GM12865 (cell line): Measurements from ENCODE around the gene RAB36.

ENCODE experiments used
- DNase-seq: peaks from one replicate; pipeline ENCODE4 v3.0.0; 2010; ENCODE audit warnings: low read depth
- H3K4me3 ChIP-seq: 2 replicates; pipeline ENCODE4 v1.5.1; 2011; ENCODE audit warnings: mild to moderate bottlenecking, low read depth, low read length, control low read depth
- CTCF ChIP-seq: IDR thresholded peaks from 2 replicates; pipeline ENCODE4 v1.5.1; 2011; ENCODE audit warnings: low read length, control low read depth, low read depth, inconsistent platforms; ENCODE audit not compliant: insufficient read depth; ENCODE audit errors: missing control alignments

Gene RAB36

DNA sequence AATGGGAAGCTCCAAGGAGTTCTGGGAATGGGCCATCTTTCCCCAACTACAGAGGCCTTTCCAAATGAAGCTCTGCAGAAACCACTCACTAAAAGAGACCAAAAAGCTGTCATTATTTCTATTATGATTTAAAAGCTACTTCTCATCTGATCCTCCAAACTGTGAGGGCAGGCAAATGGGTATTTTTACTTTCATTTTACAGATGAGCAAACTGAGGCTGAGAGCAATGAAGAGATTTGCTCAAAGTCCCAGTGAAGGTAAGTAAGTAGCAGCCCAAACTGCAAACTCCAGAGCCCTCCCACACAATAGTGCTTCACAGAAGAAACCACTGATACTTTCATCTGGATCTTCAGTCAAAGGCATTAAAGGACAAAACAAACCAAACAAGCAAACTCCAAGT lies 4.9 kb upstream of the RAB36 start:
- H3K4me3 ChIP-seq = no peak overlapping the region
- DNase-seq = peak; percentile 32
- no peak for TF ChIP-seq CTCF

GRCh38 chr22:23142546-23143105 lies 2.7 kb upstream of the RAB36 start:
- no peak for DNase-seq
- H3K4me3 ChIP-seq = no peak overlapping the region
- TF ChIP-seq CTCF = no peak

DNA sequence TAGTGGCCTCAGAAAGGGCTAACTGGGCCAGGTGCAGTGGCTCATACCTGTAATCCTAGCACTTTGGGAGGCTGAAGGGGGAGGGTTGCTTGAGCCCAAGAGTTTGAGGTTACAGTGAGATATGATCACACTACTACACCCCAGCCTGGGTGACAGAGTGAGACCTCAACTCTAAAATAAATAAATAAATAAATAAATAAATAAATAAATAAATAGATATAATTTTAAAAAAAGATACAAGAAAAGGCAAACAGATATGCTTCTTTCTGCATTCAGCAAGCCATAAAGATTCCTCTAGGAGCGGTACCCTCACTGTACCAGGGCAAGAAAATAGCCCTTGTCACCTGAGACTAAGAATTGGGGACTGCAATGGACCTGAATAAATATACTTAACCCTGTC lies 2.2 kb upstream of the RAB36 start:
- DNase-seq = no peak
- no peak overlapping the region for H3K4me3 ChIP-seq
- TF ChIP-seq CTCF = no peak

- no peak for DNase-seq
- H3K4me3 ChIP-seq = no peak overlapping the region
- TF ChIP-seq CTCF = no peak
These were observed 845 bp upstream of the RAB36 start for GRCh38 chr22:23144432-23144831.

GRCh38 chr22:23145878-23146470 lies 697 bp downstream of the RAB36 start:
- no peak overlapping the region for H3K4me3 ChIP-seq
- no peak for DNase-seq
- no peak for TF ChIP-seq CTCF

DNA sequence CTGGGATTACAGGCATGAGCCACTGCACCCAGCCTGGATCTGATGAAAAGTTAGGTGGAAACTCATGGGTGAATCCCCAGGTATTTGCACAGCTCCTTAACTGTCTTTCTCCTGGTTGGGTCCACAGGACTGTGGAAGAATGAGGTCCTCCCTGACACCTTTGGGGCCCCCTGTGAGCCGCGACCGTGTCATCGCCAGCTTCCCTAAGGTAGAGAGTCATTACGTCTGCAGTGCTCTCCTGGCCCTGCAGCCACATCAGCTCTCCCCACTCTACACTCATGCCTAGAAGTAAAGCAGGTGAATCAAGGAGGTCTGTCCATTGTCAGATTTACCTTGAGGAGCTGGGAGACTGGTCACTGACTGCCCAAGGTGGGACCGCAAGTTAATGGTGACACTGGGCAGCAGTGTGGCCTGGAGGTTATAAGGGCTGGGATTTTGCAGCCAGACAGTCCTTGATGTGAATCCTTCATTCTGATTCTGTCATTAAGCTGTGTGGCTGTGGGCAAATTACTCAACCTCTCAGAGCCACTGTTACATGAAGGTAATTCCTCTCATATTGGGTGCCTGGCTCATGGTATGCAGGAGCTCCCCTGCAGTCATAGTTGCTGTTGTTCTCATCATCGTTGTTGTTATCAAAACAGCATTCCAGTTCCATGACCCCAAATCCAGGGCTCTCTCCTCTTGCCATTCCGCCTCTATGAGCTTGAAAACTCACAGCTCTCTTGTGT lies 1.4 kb downstream of the RAB36 start:
- no peak overlapping the region for H3K4me3 ChIP-seq
- no peak for TF ChIP-seq CTCF
- DNase-seq = no peak
